ENCODE measurements around the gene SMYD2. TPM values are rescaled to one million over a fixed set of nuclear protein-coding genes. Genes with fewer than 3 reads are reported as not detected.
"Not testable (repeated sequence)": the region's sequence is repeated elsewhere in the genome, so short reads cannot be mapped to it uniquely, and the experiment has no call there.

Gene SMYD2
- total RNA-seq, 1 donor from 2014 or later, result 220 TPM

GRCh38 chr1:214271995-214272731 is 8.8 kb upstream of the SMYD2 start:
- DNase-seq (ENCODE audit: low read depth in 2 of 2), result no peak

DNA sequence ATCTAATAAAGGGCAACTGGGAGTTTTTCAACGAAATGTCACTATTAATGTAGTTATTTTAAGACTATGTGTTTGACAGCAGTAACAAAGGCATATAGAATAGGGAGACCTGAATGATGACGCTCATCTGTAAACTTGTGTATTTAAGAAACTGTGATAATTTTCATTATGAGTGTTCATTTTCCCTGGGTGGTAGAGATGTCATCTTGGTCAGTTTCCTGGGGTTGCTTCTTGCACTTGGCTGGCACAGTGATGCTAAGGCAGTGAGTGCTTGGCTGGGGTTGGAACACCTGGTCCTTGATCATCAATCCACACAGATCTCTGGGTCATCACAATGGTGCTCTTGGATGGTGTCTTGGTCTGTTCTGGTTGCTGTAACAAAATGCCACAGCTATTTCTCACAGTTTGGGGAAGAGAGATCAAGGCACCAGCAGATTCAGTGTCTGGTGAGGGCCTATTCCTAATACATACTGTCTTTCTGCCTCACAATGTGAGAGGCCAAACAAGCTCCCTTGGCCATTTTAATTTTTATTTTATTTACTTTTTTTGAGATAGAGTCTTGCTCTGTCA is 7.9 kb upstream of the SMYD2 start:
- DNase-seq (ENCODE audit: low read depth in 2 of 2), result no peak

GRCh38 chr1:214275700-214276099 is 5.3 kb upstream of the SMYD2 start:
- DNase-seq (ENCODE audit: low read depth in 2 of 2), result not testable (repeated sequence)

GRCh38 chr1:214276786-214277185 is 4.2 kb upstream of the SMYD2 start:
- no peak for DNase-seq (ENCODE audit: low read depth in 2 of 2)

DNA sequence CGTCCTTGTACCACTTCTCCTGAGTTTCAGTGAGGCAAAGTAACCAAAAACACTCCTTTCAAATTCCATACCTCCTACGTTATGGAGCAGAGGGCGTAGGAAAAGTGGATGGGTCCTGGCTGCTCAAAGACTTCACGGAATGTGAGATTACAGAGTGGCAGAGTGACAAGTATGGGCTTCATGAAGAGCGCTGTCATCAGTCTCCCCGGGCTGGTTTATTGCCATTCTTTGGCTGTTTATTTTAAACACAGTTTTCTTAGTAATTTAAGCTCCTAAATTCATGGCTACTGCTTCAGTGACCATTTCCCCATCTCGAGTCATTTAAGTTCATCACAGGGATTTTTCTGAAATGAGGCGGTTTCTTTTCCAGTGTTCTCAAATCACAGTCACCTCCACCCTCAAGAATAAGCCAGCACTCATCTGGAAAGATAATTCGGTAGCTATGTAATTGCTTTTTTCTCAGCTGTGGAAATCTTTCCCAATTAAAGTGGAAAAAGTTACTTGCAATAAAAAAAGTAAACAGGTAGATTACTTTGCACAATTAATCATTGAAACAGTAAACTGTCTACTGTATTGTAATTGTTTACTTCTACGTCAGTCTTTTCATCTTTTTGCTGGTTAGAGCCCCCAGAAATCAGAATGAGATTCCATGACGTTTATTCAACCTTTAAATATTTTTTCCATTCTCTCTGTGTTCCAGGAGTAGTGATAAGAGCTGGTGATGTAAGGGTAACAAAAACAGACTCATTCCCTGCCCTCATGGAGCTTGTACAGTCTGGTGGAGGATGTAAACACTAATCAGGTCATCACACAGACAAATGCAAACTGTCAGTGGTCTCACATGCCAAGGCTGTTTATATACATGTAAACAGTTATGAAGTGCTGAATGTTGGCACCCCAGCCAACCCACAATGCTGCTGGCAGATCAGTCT is 3.0 kb upstream of the SMYD2 start:
- DNase-seq (ENCODE audit: low read depth in 2 of 2), result no peak

DNA sequence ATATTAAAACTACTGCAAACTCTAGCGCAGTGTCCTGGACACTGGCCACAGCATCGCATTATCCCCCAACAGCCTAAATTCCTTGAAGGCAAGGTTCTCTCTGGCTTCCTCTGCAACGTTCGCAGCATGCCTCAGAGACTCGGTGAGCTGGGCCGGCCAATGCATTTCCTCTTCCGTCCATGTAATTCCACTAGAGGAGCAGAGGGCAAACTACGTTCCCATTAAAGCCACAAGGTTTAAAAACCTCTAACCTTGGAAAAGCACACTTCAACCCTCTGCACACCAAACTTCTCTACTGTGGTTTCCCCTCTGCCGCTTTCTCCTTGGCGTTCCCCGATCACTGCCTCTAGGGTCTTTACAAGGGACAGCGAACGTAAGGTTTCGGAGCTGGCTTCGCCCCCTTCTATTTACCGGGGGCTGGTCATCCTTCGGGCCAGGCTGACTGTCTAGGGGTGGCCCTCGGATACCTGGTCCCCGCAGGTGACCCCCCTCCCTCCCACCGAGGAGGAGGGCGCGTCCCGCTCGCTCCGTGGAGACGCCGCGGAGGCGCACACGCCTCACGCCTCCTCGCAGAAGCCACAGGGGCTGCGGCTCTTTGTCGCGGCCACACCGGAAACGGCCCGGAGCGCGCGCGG is 456 bp upstream of the SMYD2 start:
- peak in 1 of 2 donors; percentile 59 for DNase-seq (ENCODE audit: low read depth in 2 of 2)

GRCh38 chr1:214281720-214282629 is 1.0 kb downstream of the SMYD2 start:
- DNase-seq (ENCODE audit: low read depth in 2 of 2), result peak; percentile 46 to 55

DNA sequence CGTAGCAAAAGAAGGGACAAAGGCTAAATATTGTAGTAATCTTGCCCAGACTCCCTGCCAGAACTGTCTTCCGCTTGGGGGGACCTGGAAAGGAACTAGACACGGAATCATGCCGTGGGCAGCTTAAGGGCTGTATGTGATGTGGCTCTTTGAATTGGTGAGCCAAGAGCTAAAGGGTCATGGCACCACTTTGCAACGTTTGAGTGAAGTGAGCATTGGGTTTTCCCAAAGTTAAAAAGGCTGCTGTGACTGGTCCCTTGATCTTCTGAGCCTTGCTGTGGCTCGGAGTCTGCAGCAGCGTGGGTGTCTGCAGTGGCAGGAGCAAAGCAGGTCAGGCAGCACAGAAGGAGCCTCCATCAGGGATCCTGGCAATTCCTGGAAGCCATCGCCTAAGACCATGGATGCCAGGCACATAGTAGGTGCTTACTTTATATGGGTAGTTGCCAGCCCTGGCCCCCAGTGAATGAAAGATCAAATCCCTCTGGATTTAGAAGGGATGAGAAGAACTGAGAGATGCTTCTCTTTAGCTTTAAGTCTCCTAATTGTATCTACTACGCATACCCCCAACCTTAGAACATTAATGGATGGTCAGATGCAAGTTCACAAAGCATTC is 1.8 kb downstream of the SMYD2 start:
- DNase-seq (ENCODE audit: low read depth in 2 of 2), result no peak

GRCh38 chr1:214285610-214286440 is 4.9 kb downstream of the SMYD2 start:
- no peak for DNase-seq (ENCODE audit: low read depth in 2 of 2)

- DNase-seq (ENCODE audit: low read depth in 2 of 2), result no peak
These were observed 6.9 kb downstream of the SMYD2 start for GRCh38 chr1:214287884-214288283.

GRCh38 chr1:214289574-214290272 is 8.8 kb downstream of the SMYD2 start:
- no peak for DNase-seq (ENCODE audit: low read depth in 2 of 2)

- no peak for DNase-seq (ENCODE audit: low read depth in 2 of 2)
These were observed 9.6 kb downstream of the SMYD2 start for GRCh38 chr1:214290424-214291037.

- DNase-seq (ENCODE audit: low read depth in 2 of 2), result no peak
These were observed 11.4 kb downstream of the SMYD2 start for GRCh38 chr1:214292322-214292721.

DNA sequence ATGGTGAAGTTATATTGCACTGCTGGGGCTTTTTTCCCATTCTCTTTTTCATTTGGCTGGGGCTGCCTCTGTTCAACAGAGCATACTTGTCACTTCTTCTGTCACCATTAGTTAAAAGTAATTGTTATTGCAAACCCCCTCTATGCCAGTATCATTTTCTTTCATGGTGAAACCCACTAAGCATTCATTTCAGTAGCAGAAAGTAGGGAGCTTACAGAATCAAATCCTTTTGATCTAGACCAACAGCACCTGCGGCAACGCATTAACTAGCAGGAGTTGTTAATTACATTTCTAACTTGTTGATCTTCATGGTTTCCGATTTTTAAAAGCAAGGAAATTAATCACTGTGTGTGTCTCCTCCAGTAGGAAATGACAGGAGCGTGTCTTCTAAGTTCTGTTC is 15.0 kb downstream of the SMYD2 start:
- DNase-seq (ENCODE audit: low read depth in 2 of 2), result peak in 1 of 2 donors; percentile 34

- DNase-seq (ENCODE audit: low read depth in 2 of 2), result peak in 1 of 2 donors; percentile 50
These were observed 16.1 kb downstream of the SMYD2 start for GRCh38 chr1:214296860-214297745.

DNA sequence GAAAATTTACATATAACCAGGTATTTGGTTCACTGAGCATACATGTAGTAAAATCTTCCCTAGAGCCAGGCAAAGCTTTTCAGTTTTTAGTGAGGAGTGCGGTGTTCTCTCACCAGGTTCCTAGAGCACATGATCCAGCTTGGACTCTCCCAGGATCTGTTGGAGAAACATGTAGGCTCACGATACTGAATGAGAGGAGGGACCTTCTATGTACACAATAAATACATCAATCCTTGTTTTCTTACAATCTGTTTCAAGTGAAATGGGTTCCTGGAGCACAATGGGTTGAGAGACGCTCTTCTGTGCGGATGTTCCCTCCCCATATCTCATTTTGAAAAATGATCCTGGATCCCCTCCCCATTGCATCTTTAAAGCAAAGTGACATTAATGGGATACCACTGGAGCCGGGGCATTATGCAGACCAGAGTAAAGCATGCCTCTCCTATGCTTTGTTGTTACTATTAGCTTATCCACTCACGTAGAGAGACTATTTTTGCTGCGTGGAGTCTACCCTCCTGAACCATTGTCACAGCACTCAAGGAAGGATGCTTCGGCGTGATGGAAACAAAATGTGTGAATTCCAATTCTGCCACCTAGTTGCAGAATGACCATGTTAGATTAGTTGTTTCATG is 19.3 kb downstream of the SMYD2 start:
- no peak for DNase-seq (ENCODE audit: low read depth in 2 of 2)

DNA sequence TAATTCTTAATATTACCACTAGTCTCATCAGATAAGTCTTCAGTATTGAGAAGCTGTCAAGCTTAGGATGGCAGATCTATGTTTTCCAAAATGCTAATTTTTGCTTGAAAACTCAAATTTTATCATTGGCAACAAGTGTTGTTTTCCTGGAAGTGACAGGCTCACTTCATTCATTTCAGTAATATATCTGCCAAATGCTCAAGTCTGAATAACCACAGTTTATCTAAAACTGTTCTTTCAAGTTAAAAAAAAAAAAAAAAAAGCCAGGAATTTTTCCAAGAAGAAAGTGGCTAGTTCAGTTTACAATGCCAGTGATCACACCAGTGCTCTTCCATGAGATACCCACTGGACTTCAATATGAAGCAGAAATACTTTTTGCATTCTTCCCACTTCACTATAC is 20.6 kb downstream of the SMYD2 start:
- DNase-seq (ENCODE audit: low read depth in 2 of 2), result no peak
